Smooth muscle cell (in vitro differentiated cells): ENCODE measurements around the gene CDNF. TPM values are rescaled to one million over a fixed set of nuclear protein-coding genes. Genes with fewer than 3 reads are reported as not detected.

ENCODE experiments used
- DNase-seq: peaks from one replicate; lab custom pipeline; 2025; ENCODE audit not compliant: unreplicated experiment; lab: John Stamatoyannopoulos, UW
- H2AFZ ChIP-seq: fragments of 200-600 bp; sonication (generic); 2 replicates; pipeline ENCODE4 v1.6.0; 2016; ENCODE audit warnings: antibody characterized with exemption, low read depth, mild to moderate bottlenecking
- H3F3A ChIP-seq: fragments of 200-600 bp; sonication (generic); 2 replicates; pipeline ENCODE4 v1.6.0; 2017; ENCODE audit warnings: antibody characterized with exemption, low read depth
- H3K27ac ChIP-seq: fragments of 200-600 bp; sonication (generic); 2 replicates; pipeline ENCODE4 v1.5.1; 2016; ENCODE audit warnings: low read depth, mild to moderate bottlenecking
- H3K27me3 ChIP-seq: fragments of 200-600 bp; sonication (generic); 2 replicates; pipeline ENCODE4 v1.6.1; 2016; ENCODE audit warnings: low read depth, mild to moderate bottlenecking
- H3K36me3 ChIP-seq: fragments of 200-600 bp; sonication (generic); 2 replicates; pipeline ENCODE4 v1.5.1; 2016; ENCODE audit warnings: low read depth
- H3K4me1 ChIP-seq: fragments of 200-600 bp; sonication (generic); 2 replicates; pipeline ENCODE4 v1.5.1; 2016; ENCODE audit warnings: low read depth
- H3K4me2 ChIP-seq: fragments of 200-600 bp; sonication (generic); 2 replicates; pipeline ENCODE4 v1.6.0; 2016; ENCODE audit warnings: mild to moderate bottlenecking
- H3K4me3 ChIP-seq: fragments of 200-600 bp; sonication (generic); 2 replicates; pipeline ENCODE4 v1.5.1; 2016; ENCODE audit warnings: mild to moderate bottlenecking
- H3K79me2 ChIP-seq: fragments of 200-600 bp; sonication (generic); 2 replicates; pipeline ENCODE4 v1.6.0; 2016; ENCODE audit warnings: low read depth, mild to moderate bottlenecking
- H3K9ac ChIP-seq: fragments of 200-600 bp; sonication (generic); 2 replicates; pipeline ENCODE4 v1.6.0; 2016; ENCODE audit warnings: low read depth
- H3K9me3 ChIP-seq: fragments of 200-600 bp; sonication (generic); replicated peaks from 2 replicates; pipeline ENCODE4 v1.5.1; 2016; ENCODE audit warnings: low read depth
- H4K20me1 ChIP-seq: fragments of 200-600 bp; sonication (generic); 2 replicates; pipeline ENCODE4 v1.6.0; 2016; ENCODE audit warnings: low read depth
- WGBS: methylation state at CpG from one replicate; pipeline ENCODE4 v1.1.7; 2016; ENCODE audit warnings: low lambda C conversion rate; 5-methylcytosine and 5-hydroxymethylcytosine counted together
- polyA plus RNA-seq: library from polyadenylated mRNA; unstranded; fragments of >200 nt; fragmentation: Nextera tagmentation; extraction: Ambion mirVana; gene quantifications from 2 replicates; pipeline ENCODE4 v1.2.1, GENCODE V29; 2016
- total RNA-seq: library from RNA; depleted of rRNA; stranded (reverse); fragments of >200 nt; gene quantifications from 2 replicates; pipeline ENCODE4 v1.2.3, GENCODE V29; 2014
- TF ChIP-seq, protein P1 (sequence below): fragments of 200-600 bp; sonication (generic); IDR thresholded peaks from 2 replicates; pipeline ENCODE4 v1.5.1; 2017; ENCODE audit warnings: borderline replicate concordance, mild to moderate bottlenecking, antibody characterized with exemption; ENCODE audit not compliant: insufficient read depth, poor library complexity, severe bottlenecking

The CDNF gene
- total and polyA plus RNA-seq, 2 experiments from 2014 or later, result 0.63 to 4.1 TPM

DNA sequence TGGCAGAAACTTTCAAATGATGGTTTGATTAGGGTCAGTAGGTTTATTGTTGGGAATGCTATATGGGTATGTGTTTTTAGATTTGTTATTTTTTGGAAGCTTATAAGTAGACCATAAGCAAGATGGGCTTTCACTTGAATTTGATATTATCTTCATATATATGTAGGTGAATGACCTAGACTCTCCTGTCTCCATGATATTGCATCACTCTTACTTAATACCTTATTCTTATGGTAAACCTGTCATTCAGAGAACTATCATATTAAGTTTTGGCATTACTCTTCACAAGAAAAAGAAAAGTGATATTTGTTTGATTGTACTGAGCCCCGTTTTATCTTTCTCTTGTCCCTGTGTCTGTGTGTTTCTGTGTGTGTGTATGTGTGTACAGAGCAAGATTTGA lies 17.6 kb upstream of the CDNF start:
- Histone ChIP-seq H3K79me2 (no peaks in the 10 kb centered on the region), H3K36me3 (peaks cover 8% of the 10 kb centered on the region), H3K9me3 (no peaks in the 10 kb centered on the region), H3K27me3 (no peaks in the 10 kb centered on the region), H3K4me3 (no peak overlapping the region), H3K27ac (no peak overlapping the region), H4K20me1 (no peaks in the 10 kb centered on the region), H3K4me2 (no peak overlapping the region), H3F3A (no peaks in the 10 kb centered on the region), H3K4me1 (no peaks in the 10 kb centered on the region), H3K9ac (no peak overlapping the region), H2AFZ (no peak overlapping the region)
- WGBS, result 94% methylated on average over 1 of the region's 1 CpG
- DNase-seq, result no peak
- TF ChIP-seq, protein P1, sequence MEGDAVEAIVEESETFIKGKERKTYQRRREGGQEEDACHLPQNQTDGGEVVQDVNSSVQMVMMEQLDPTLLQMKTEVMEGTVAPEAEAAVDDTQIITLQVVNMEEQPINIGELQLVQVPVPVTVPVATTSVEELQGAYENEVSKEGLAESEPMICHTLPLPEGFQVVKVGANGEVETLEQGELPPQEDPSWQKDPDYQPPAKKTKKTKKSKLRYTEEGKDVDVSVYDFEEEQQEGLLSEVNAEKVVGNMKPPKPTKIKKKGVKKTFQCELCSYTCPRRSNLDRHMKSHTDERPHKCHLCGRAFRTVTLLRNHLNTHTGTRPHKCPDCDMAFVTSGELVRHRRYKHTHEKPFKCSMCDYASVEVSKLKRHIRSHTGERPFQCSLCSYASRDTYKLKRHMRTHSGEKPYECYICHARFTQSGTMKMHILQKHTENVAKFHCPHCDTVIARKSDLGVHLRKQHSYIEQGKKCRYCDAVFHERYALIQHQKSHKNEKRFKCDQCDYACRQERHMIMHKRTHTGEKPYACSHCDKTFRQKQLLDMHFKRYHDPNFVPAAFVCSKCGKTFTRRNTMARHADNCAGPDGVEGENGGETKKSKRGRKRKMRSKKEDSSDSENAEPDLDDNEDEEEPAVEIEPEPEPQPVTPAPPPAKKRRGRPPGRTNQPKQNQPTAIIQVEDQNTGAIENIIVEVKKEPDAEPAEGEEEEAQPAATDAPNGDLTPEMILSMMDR, result no peak

DNA sequence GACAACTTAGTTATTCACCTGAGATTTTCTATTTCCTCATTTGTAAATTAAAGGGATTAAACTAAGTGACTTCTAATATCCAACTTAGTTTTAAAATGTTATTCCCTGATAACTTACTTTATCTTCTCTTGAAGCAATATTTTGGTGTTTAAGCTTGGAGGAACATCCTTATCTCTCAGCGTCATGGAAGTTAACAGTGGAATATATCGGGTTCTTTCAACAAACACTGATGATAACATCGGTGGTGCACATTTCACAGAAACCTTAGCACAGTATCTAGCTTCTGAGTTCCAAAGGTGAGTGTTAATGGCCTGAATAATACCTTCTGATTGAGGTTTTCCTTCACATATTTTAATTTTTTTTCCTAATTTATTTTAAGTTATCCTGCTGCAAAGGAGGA lies 14.4 kb upstream of the CDNF start:
- H2AFZ ChIP-seq, result no peak overlapping the region
- no peak for DNase-seq
- no peak overlapping the region for H3K9ac ChIP-seq
- 94% methylated on average over 3 of the region's 3 CpGs for WGBS
- H3K4me3 ChIP-seq, result no peak overlapping the region
- peaks cover 8% of the 10 kb centered on the region for H3K36me3 ChIP-seq
- H4K20me1 ChIP-seq, result no peaks in the 10 kb centered on the region
- H3K4me2 ChIP-seq, result no peak overlapping the region
- H3F3A ChIP-seq, result no peaks in the 10 kb centered on the region
- H3K79me2 ChIP-seq, result no peaks in the 10 kb centered on the region
- H3K9me3 ChIP-seq, result no peaks in the 10 kb centered on the region
- TF ChIP-seq, protein P1, result no peak
- H3K4me1 ChIP-seq, result no peaks in the 10 kb centered on the region
- no peak overlapping the region for H3K27ac ChIP-seq
- no peaks in the 10 kb centered on the region for H3K27me3 ChIP-seq

DNA sequence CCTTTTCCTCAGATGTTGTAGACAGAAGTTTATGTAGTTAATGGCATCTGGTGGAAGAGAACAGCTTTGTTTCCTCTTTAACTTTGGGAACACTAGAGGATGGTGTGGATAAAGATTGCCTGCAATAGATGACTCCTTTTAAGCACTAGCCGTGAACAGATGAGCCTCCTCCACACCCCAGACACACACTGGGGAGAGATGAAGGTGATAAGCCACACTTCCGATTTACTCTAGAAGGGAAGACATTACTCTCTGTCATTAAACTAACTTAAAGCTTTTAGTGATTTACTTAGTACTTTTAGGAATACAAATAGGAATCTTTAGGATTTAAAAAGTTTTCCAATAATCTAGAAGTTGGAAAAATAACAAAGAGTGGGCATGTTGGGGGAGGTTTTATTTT lies 7.1 kb upstream of the CDNF start:
- H3K4me1 ChIP-seq, result no peaks in the 10 kb centered on the region
- H3K27me3 ChIP-seq, result no peaks in the 10 kb centered on the region
- H2AFZ ChIP-seq, result no peak overlapping the region
- peaks cover 15% of the 10 kb centered on the region for H3K79me2 ChIP-seq
- no peak for DNase-seq
- H3K4me2 ChIP-seq, result no peak overlapping the region
- no peaks in the 10 kb centered on the region for H3K9me3 ChIP-seq
- H4K20me1 ChIP-seq, result peaks cover 5% of the 10 kb centered on the region
- peaks cover 5% of the 10 kb centered on the region for H3K36me3 ChIP-seq
- TF ChIP-seq, protein P1, result no peak
- no peak overlapping the region for H3K9ac ChIP-seq
- H3K27ac ChIP-seq, result no peak overlapping the region
- 92% methylated on average over 2 of the region's 2 CpGs for WGBS
- H3F3A ChIP-seq, result no peaks in the 10 kb centered on the region
- H3K4me3 ChIP-seq, result no peak overlapping the region

DNA sequence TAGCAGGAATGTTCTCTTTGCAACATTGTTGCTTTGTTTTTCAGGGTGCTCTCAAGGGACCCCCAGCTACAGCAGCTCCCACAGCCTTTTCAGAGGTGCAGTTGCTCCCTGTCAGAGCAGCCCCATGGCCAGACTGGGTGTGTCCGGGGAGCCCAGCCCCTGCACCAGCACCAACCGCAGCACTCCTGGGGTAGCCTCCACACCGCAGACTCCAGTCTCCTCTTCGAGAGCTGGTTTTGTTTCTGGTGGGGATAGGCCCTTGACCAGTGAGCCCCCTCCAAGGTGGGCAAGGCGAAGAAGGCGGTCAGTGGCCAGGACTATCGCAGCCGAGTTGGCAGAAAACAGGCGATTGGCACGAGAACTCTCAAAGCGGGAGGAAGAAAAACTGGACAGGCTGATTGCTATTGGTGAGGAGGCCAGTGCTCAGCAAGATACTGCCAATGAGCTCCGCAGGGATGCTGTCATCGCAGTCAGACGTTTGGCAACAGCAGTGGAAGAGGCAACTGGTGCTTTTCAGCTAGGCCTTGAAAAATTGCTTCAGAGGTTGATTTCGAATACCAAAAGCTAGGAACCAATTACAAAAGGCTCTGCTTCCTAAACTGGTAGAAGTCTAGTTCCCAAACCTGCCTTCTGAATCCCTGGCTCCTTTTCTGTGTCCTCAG lies 5.6 kb upstream of the CDNF start:
- TF ChIP-seq, protein P1, result no peak
- Histone ChIP-seq H3K79me2 (peaks cover 30% of the 10 kb centered on the region), H3K9me3 (no peaks in the 10 kb centered on the region), H3K36me3 (peaks cover 5% of the 10 kb centered on the region), H3K4me3 (no peak overlapping the region), H3K9ac (no peak overlapping the region), H3K4me2 (no peak overlapping the region), H2AFZ (no peak overlapping the region), H3K27ac (no peak overlapping the region), H3K27me3 (no peaks in the 10 kb centered on the region), H4K20me1 (peaks cover 5% of the 10 kb centered on the region), H3F3A (no peaks in the 10 kb centered on the region), H3K4me1 (peaks cover 6% of the 10 kb centered on the region)
- DNase-seq, result no peak
- 95% methylated on average over 15 of the region's 15 CpGs for WGBS
